ENCODE data around the gene CRIP2.

DNA sequence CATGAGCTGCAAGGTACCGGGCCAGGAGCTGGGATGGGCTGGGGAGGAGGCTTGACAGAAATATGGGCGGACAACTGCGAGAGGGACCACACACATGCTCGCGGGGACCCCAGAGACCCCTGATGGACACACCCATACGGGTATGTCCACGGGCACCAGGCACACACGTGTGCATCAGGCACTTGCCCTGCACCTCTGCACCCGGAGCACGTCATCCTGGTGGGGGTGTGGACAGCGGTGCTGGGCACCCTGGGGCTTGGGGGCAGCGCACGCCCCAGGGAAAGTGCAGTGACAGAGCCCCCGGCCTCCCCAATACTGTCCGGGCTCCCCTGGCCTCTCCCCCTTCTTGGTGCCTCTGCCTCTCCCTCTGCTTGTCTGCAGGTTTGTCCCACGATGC is 10.4 kb downstream of the CRIP2 start:
- TF ChIP-seq, protein P1, sequence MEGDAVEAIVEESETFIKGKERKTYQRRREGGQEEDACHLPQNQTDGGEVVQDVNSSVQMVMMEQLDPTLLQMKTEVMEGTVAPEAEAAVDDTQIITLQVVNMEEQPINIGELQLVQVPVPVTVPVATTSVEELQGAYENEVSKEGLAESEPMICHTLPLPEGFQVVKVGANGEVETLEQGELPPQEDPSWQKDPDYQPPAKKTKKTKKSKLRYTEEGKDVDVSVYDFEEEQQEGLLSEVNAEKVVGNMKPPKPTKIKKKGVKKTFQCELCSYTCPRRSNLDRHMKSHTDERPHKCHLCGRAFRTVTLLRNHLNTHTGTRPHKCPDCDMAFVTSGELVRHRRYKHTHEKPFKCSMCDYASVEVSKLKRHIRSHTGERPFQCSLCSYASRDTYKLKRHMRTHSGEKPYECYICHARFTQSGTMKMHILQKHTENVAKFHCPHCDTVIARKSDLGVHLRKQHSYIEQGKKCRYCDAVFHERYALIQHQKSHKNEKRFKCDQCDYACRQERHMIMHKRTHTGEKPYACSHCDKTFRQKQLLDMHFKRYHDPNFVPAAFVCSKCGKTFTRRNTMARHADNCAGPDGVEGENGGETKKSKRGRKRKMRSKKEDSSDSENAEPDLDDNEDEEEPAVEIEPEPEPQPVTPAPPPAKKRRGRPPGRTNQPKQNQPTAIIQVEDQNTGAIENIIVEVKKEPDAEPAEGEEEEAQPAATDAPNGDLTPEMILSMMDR (conservative IDR thresholded peaks at IDR 0.05 in 1 of 2, IDR thresholded peaks at IDR 0.05 in 1 of 2; ENCODE audit: extremely low read depth in 1 of 2, insufficient read depth in 1 of 2, low read depth in 1 of 2, low read length in 2 of 2), result no peak
- no peak for TF ChIP-seq EZH2 (IDR thresholded peaks at IDR 0.05; ENCODE audit: borderline replicate concordance, low read length)

All from mammary epithelial cell (primary cell).